DMS53 (cell line): Measurements from ENCODE around the gene NTM.
"Not testable (repeated sequence)": the region's sequence is repeated elsewhere in the genome, so short reads cannot be mapped to it uniquely, and the experiment has no call there.

ENCODE experiments used
- DNase-seq: peaks from one replicate; lab custom pipeline; 2025; lab: John Stamatoyannopoulos, UW

Gene NTM

GRCh38 chr11:131463649-131464425 is 93.4 kb downstream of the NTM start:
- no peak for DNase-seq

- no peak for DNase-seq
Observed at GRCh38 chr11:131464461-131464860, 94.0 kb downstream of the NTM start.

- no peak for DNase-seq
Observed at GRCh38 chr11:131465039-131465438, 94.6 kb downstream of the NTM start.

- no peak for DNase-seq
Observed at GRCh38 chr11:131465746-131466145, 95.3 kb downstream of the NTM start.

- no peak for DNase-seq
Observed at GRCh38 chr11:131467645-131468394, 97.4 kb downstream of the NTM start.

- no peak for DNase-seq
Observed at GRCh38 chr11:131468565-131468964, 98.2 kb downstream of the NTM start.

- DNase-seq = no peak
Observed at GRCh38 chr11:131470216-131470925, 100.0 kb downstream of the NTM start.

- no peak for DNase-seq
Observed at GRCh38 chr11:131471976-131472375, 101.6 kb downstream of the NTM start.

GRCh38 chr11:131474947-131475346 is 104.5 kb downstream of the NTM start:
- no peak for DNase-seq

- DNase-seq = no peak
Observed at GRCh38 chr11:131476266-131476665, 105.9 kb downstream of the NTM start.

GRCh38 chr11:131478341-131478740 is 107.9 kb downstream of the NTM start:
- DNase-seq = no peak

- no peak for DNase-seq
Observed at GRCh38 chr11:131481303-131481702, 110.9 kb downstream of the NTM start.

- no peak for DNase-seq
Observed at GRCh38 chr11:131481971-131482370, 111.6 kb downstream of the NTM start.

- no peak for DNase-seq
Observed at GRCh38 chr11:131483453-131483852, 113.0 kb downstream of the NTM start.

GRCh38 chr11:131483877-131484276 is 113.5 kb downstream of the NTM start:
- DNase-seq = no peak

GRCh38 chr11:131486100-131486499 is 115.7 kb downstream of the NTM start:
- no peak for DNase-seq

GRCh38 chr11:131486937-131487635 is 116.7 kb downstream of the NTM start:
- DNase-seq = no peak

- DNase-seq = no peak
Observed at GRCh38 chr11:131488238-131488637, 117.8 kb downstream of the NTM start.

- DNase-seq = no peak
Observed at GRCh38 chr11:131491503-131491902, 121.1 kb downstream of the NTM start.

- no peak for DNase-seq
Observed at GRCh38 chr11:131495423-131495822, 125.0 kb downstream of the NTM start.

GRCh38 chr11:131497686-131498085 is 127.3 kb downstream of the NTM start:
- not testable (repeated sequence) for DNase-seq

- DNase-seq = no peak
Observed at GRCh38 chr11:131498631-131499160, 128.3 kb downstream of the NTM start.
